DMS79 treated with DMSO at 0.1 percent for 48 hours (cell line): ENCODE data around the gene BCAS3.
A peak's percentile ranks its signal among the peaks of the same experiment; 100 is the strongest.

Source experiments
- DNase-seq: peaks from one replicate; lab custom pipeline; 2025; lab: John Stamatoyannopoulos, UW

BCAS3 gene

DNA sequence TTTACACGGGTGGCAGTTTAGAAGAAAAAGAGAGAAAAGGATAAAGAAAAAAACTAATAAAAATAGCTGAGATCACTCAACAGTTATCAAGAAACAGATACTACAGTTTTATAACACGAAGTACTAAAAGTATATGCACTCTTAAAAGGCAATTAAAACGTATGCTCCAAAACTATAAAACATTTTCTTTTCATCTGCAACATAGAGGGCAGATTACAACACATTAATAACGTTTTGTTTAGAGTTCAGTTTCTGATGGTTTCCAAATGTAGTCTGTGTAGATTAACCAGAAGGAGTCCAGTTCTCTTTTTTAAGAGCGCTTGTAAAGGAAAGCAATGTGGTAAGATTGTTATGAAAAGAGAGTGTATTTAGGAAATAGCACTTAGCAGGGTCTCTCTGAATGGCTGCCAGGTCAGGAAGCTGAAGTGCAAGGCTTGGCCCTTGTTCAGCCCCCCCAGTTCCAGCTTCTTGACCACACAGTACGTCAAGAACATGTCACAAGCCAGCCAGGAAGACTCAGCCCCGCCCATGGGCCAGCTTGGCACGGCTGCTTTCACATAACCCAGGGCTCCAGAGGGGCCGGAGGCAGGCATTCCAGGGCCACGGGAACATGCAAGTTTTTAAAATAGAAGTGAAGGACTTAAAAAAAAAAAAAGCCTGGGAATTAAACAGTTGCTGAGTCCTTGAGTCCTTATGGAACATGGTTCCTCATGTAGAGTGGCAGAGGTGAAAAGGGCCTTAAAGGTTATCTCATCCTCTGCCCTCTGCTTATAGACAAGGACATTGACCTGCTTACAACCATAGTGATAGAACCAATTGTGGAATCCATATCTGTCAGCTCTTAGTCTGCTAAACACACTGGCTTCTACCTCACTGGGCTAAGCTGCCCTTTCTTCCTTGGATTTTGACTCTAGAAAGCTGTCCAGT is 574.6 kb downstream of the BCAS3 start:
- peak; percentile 69 for DNase-seq

DNA sequence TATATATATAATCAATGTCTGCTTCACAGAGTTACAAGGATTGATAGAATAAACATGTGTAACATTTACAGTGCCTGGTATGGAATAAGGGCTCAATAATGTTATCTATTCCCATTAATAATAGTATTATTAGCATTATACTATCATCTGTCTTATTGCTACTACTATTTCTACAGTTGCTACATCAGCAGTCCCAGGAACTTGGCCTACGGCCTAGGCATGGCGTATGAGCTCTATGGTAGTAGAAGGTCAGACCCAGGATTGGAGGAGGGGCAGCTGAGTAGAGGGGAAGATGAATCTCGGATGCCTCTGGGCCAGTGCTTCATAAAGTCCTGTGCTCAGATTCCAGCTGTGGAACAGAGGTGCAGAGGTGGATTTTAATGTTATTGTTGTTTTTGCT is 575.7 kb downstream of the BCAS3 start:
- no peak for DNase-seq

DNA sequence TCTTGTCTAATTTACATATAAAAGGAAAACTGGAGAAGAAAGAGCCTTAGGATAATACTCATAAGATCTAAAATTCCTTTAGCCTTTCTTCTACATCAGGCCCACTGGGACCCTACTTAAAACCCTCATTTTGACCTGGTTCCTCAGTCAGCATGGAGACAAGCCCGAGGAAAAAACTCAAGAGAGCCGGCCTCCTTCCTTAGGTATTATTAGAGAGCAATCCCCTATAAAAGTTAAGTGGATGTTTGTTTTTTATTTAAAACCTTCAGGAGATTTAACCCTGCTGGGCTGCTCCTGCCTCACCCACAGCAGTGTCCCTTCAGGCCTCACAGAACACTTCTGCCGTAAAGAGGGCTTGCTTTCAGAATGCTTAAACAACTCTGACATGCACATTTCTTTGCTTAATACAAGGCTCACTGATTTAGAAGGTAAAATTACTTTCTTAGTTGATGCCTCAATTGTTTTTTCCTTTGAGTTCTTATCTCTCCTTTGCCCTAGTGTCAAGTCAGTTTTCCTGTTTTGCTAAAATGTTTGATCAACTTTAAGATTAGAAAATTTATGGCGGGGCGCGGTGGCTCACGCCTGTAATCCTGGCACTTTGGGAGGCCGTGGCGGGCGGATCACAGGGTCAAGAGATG is 576.4 kb downstream of the BCAS3 start:
- DNase-seq: no peak

DNA sequence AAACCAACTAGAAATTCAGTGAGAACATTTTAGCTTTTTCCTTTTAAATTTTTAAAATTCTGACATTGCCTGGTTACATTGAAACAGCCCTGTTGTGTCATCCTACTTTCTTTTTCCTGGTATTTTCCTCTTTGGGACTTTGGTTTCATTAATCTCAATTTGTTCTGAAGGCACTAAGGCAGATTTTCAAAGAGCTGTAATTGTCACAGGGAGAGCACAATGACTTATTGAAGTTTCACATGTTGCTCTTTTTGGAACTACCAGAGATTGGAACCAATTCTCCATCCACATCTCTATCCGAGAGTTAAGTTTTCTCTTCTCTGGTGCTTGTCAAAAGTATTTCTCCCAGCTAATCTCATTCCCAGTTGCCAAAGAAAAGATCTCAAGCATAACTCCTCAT is 577.3 kb downstream of the BCAS3 start:
- no peak for DNase-seq

GRCh38 chr17:61255647-61256046 is 578.0 kb downstream of the BCAS3 start:
- no peak for DNase-seq

DNA sequence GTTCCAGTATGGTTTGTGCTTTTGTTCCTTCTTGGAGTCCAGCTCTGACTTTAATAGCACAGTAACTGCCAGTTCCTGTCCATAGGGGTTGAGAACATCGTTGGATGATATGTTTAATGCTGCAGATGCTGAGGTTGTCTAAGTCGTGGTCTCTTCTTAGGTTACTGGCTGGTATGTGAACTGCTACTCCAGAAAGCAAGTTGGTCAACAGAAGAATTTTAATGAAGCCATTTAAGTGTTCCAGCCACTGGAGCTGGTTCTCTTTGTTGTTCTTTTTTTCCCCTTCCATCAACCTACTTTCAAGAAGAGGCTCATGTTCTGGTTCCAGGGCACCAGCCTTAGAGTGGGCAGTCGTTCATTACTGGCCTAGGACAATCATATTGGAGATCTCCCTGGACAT is 581.7 kb downstream of the BCAS3 start:
- DNase-seq: no peak

GRCh38 chr17:61260071-61260797 is 582.6 kb downstream of the BCAS3 start:
- no peak for DNase-seq

- no peak for DNase-seq
Measured at GRCh38 chr17:61261001-61261637, 583.5 kb downstream of the BCAS3 start.

- DNase-seq: no peak
Measured at GRCh38 chr17:61265397-61265796, 587.7 kb downstream of the BCAS3 start.

DNA sequence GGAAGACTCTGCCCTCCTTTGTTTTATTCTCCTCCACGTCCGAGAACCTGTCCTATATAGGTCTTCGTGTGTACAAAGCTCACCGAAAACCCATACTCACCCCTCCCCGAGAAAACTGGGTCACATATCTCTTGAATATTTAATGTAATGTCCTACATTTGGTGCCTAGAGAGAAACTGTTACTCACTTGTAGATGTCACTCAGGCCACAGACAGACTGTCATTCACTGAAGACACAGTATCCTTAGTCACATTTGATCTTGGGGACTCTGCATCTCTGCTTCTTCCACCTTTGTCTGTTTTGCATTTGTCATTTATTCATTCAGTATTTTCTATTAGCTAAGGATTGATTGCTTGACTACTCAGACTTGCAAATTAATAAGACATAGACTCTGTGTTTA is 590.2 kb downstream of the BCAS3 start:
- DNase-seq: no peak

DNA sequence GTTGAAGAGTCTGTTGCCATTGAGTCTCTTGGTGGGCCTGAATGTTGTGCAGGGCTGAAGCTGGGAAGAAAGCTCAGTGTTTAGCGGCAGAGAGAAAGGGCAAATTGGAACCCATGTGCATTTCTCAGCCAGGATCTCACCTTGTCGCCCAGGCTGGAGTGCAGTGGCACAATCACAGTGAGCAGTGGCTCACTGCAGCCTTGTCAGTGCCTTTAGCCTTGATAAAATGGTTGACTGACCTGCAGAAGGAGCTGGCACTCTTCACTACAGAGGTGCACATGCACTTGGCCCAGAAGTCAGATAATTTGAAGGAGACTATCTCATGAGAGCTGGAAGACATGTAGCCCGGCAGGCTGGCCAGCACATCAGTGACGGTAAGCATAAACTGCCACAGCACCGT is 597.7 kb downstream of the BCAS3 start:
- DNase-seq: no peak

DNA sequence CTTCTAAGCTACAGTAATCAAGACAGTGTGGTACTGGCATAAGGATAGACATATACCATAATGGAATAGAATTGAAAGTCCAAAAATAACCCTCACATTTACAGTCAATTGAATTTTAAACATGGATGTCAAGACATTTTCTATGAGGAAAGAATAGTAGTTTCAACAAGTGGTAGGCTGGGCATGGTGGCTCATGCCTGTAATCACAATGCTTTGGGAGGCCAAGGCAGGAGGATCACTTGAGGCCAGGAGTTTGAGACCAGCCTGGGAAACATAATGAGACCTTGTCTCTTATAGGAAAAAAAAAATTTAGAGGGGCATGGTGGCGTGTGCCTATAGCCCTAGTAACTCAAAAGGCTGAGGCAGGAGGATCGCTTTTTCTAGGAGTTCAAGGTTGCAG is 599.2 kb downstream of the BCAS3 start:
- DNase-seq: no peak

DNA sequence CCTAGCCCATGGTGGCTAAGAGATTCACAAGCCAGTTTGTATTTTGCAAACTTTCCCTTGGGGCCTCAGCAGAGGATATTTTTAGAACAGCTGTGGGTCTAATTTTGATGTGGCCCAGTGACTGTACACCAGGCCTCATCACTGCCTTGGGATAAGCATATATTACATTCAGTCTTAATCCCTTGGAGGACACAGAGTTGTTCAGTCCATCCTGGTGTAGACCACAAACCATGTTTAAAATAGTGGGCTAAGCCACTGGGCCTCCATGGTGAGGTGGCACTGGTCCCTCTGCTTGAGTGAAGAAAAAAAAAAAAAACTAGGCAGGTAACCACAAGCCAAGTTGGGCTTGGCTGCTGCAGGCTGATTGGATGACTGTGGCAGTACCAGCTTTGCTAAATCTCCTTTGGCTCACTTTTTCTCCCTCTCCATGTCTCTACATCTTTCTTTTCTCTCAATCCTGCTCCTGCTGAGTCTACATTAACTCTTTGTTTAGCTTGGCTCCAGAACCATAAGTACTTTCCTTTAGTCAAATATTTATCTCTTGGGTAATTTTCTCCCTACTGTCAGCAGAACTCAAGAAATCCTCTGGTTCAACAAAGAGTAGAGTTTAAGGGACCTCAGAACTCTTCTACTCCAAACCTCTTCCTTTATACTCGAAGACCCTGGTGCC is 602.0 kb downstream of the BCAS3 start:
- DNase-seq: no peak

GRCh38 chr17:61280338-61280737 is 602.7 kb downstream of the BCAS3 start:
- no peak for DNase-seq

- no peak for DNase-seq
Measured at GRCh38 chr17:61280851-61281250, 603.2 kb downstream of the BCAS3 start.

GRCh38 chr17:61282377-61282776 is 604.7 kb downstream of the BCAS3 start:
- no peak for DNase-seq

DNA sequence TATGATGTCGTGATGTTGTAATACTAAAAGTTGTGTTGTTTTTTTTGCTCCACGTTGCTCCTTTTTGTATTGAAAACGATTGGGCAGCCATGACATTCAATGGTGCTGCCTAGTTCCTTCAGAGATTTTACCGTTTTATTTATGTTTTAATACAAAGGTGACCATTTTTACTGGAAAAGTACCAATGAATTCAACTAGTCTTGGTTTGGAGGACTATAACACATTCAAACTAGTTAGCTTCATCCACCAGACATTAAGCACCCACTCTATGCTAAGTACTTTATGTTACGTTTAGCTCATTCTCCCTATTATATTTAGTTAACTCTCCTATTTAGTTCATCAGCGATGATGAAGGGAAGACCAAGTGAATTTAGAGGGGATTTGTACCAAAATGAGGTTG is 605.4 kb downstream of the BCAS3 start:
- no peak for DNase-seq

GRCh38 chr17:61284174-61284573 is 606.5 kb downstream of the BCAS3 start:
- no peak for DNase-seq

DNA sequence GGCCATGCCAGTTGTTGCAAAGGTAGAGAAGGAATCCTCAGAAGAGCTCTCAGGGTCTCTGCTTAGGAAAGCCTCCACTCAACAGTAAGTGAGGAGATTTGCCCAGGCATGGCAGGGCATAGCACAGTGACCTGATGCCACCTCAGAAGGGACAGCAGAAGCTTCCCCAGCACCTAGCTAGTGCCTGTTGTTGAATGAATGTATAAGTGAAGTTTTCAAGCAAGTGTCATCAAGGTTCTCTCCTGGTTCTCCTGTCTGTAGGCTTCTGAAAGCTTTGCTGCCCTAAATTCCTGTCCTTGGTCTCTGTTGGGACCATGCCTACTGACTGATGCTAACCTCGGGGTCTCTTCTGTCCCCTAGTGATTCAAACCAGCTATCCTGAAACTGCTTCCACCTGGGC is 607.1 kb downstream of the BCAS3 start:
- DNase-seq: no peak

DNA sequence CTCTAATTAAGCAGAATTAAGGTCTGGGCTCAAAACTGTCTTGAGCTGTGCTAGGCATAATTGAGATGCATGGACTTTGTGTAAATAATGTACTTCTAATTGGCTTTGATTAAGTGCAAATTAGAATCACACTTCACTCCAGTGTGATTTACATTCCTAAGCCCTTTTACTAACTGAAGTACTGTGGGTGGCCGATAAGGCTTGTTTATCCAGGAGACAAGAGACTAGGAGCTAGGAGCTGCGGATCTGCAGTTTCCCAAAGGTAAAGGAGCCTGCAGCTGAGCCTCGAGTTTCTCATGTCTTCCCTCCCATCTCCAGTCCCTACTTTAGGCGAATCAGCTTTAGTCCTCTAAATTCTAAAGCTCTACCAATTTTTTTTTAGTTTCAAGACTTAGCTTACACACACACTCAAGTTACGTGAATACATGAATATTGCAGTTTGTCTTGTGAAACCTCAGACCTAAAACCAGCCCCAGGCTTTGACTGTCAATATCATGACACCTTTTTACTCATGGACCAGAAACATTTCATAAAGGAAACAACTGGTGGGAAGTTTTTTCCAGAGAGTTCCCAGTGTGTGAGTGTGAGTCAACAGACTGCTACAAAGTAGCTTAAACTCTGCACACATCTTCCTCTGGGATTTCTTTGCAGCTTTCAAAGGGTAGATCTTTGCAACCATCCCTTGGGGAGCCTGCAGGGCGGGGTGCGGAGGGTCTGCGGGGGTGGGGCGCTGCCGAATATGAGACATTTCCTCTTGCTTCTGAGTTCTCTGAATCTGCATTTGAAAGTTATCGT is 608.1 kb downstream of the BCAS3 start:
- no peak for DNase-seq

DNA sequence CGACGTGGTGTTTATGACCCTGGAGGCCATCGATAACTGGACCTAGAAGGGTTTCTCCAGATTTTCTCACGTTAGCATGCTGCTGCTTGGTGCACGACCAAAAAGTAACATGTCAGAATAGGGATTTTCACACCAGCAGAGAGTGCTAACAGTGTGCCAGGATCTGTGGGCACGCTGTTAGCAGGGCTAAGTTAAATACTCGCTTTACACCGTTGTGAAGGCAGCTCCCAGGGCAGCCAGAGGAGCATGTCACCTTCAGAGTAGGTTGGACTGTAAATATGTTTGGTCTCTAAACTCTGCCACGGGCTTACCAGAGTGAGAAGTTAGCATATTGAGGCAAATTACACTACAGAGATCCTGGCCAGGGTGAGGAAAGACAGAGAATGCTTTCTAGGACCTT is 608.8 kb downstream of the BCAS3 start:
- DNase-seq: no peak
